ENCODE data around the gene CMPK2. TPM values are rescaled to one million over a fixed set of nuclear protein-coding genes. Genes with fewer than 3 reads are reported as not detected.
"Not testable (repeated sequence)": the region's sequence is repeated elsewhere in the genome, so short reads cannot be mapped to it uniquely, and the experiment has no call there.

CMPK2 gene
- total and polyA plus RNA-seq, 2 donors (not counting 1 experiment from before 2014, with no cell fraction given), result 0.33 to 0.52 TPM

GRCh38 chr2:6908291-6908690, 42.6 kb upstream of the CMPK2 start:
- Histone ChIP-seq H2AFZ (ENCODE audit: low read length) (no peak overlapping the region), H3K4me3 (replicated peaks in 1 of 4; ENCODE audit: control extremely low read depth in 1 of 4, insufficient read depth in 1 of 4, low read depth in 3 of 4, low read length in 4 of 4) (no peak overlapping the region), H3K79me2 (ENCODE audit: control insufficient read depth, insufficient read depth, low read length) (no peaks in the 10 kb centered on the region), H3K4me2 (ENCODE audit: extremely low read depth, insufficient read depth, low read length) (no peak overlapping the region), H3K36me3 (ENCODE audit: control insufficient read depth, insufficient read depth, low read length) (no peaks in the 10 kb centered on the region), H4K20me1 (ENCODE audit: control insufficient read depth, extremely low read depth, insufficient read depth, low read length) (no peaks in the 10 kb centered on the region), H3K27ac (ENCODE audit: insufficient read depth, low read length) (no peak overlapping the region), H3K27me3 (ENCODE audit: control insufficient read depth, insufficient read depth, low read length) (peaks cover 3% of the 10 kb centered on the region), H3K9ac (ENCODE audit: insufficient read depth, low read length) (no peak overlapping the region), H3K9me3 (ENCODE audit: control insufficient read depth, insufficient read depth, low read depth, low read length) (no peaks in the 10 kb centered on the region), H3K4me1 (ENCODE audit: control insufficient read depth, extremely low read depth, insufficient read depth, low read length) (no peaks in the 10 kb centered on the region)
- no peak for DNase-seq (ENCODE audit: low read depth in 2 of 2)
- no peak for TF ChIP-seq EZH2 (IDR thresholded peaks at IDR 0.05; ENCODE audit: low read length, missing control alignments)
- TF ChIP-seq, protein P1, sequence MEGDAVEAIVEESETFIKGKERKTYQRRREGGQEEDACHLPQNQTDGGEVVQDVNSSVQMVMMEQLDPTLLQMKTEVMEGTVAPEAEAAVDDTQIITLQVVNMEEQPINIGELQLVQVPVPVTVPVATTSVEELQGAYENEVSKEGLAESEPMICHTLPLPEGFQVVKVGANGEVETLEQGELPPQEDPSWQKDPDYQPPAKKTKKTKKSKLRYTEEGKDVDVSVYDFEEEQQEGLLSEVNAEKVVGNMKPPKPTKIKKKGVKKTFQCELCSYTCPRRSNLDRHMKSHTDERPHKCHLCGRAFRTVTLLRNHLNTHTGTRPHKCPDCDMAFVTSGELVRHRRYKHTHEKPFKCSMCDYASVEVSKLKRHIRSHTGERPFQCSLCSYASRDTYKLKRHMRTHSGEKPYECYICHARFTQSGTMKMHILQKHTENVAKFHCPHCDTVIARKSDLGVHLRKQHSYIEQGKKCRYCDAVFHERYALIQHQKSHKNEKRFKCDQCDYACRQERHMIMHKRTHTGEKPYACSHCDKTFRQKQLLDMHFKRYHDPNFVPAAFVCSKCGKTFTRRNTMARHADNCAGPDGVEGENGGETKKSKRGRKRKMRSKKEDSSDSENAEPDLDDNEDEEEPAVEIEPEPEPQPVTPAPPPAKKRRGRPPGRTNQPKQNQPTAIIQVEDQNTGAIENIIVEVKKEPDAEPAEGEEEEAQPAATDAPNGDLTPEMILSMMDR (conservative IDR thresholded peaks at IDR 0.05 in 1 of 2, IDR thresholded peaks at IDR 0.05 in 1 of 2; ENCODE audit: low read depth in 1 of 2, low read length in 2 of 2), result no peak

DNA sequence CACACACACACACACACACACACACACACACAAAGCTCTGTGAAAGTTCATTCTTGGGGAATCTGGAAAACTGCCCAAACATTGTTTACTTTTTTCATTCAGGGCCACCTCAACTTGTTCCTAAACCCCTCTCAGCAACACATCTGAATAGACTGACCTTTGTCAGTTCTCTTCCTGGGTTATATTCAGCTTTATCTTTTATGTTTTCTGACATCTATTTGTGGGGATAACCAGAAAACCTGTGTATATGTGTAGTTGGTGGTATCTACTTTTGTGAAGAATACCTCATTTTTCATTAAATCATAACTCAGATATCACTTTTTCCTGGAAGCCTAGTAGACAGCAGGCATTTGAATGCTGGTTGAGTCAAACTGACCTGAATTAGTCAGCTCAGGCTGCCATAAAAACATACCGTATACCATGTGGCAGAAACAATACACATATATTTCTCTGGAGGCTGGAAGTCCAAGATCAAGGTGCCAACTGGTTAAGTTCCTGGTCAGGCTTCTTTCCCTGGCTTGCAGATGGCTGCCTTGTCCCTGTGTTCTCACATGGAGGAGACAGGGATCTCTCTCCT, 40.5 kb upstream of the CMPK2 start:
- TF ChIP-seq, protein P1 (conservative IDR thresholded peaks at IDR 0.05 in 1 of 2, IDR thresholded peaks at IDR 0.05 in 1 of 2; ENCODE audit: low read depth in 1 of 2, low read length in 2 of 2), result no peak
- TF ChIP-seq EZH2 (IDR thresholded peaks at IDR 0.05; ENCODE audit: low read length, missing control alignments), result no peak
- H3K9ac ChIP-seq (ENCODE audit: insufficient read depth, low read length), result no peak overlapping the region
- H3K4me1 ChIP-seq (ENCODE audit: control insufficient read depth, extremely low read depth, insufficient read depth, low read length), result no peaks in the 10 kb centered on the region
- no peaks in the 10 kb centered on the region for H3K9me3 ChIP-seq (ENCODE audit: control insufficient read depth, insufficient read depth, low read depth, low read length)
- H4K20me1 ChIP-seq (ENCODE audit: control insufficient read depth, extremely low read depth, insufficient read depth, low read length), result no peaks in the 10 kb centered on the region
- H2AFZ ChIP-seq (ENCODE audit: low read length), result no peak overlapping the region
- H3K36me3 ChIP-seq (ENCODE audit: control insufficient read depth, insufficient read depth, low read length), result no peaks in the 10 kb centered on the region
- no peak overlapping the region for H3K4me2 ChIP-seq (ENCODE audit: extremely low read depth, insufficient read depth, low read length)
- no peak overlapping the region for H3K4me3 ChIP-seq (replicated peaks in 1 of 4; ENCODE audit: control extremely low read depth in 1 of 4, insufficient read depth in 1 of 4, low read depth in 3 of 4, low read length in 4 of 4)
- no peaks in the 10 kb centered on the region for H3K79me2 ChIP-seq (ENCODE audit: control insufficient read depth, insufficient read depth, low read length)
- H3K27ac ChIP-seq (ENCODE audit: insufficient read depth, low read length), result no peak overlapping the region
- DNase-seq (ENCODE audit: low read depth in 2 of 2), result no peak
- H3K27me3 ChIP-seq (ENCODE audit: control insufficient read depth, insufficient read depth, low read length), result no peaks in the 10 kb centered on the region

- Histone ChIP-seq H3K79me2 (ENCODE audit: control insufficient read depth, insufficient read depth, low read length) (no peaks in the 10 kb centered on the region), H3K9me3 (ENCODE audit: control insufficient read depth, insufficient read depth, low read depth, low read length) (no peaks in the 10 kb centered on the region), H3K36me3 (ENCODE audit: control insufficient read depth, insufficient read depth, low read length) (no peaks in the 10 kb centered on the region), H3K4me2 (ENCODE audit: extremely low read depth, insufficient read depth, low read length) (no peak overlapping the region), H3K9ac (ENCODE audit: insufficient read depth, low read length) (no peak overlapping the region), H4K20me1 (ENCODE audit: control insufficient read depth, extremely low read depth, insufficient read depth, low read length) (no peaks in the 10 kb centered on the region), H3K4me3 (replicated peaks in 1 of 4; ENCODE audit: control extremely low read depth in 1 of 4, insufficient read depth in 1 of 4, low read depth in 3 of 4, low read length in 4 of 4) (no peak overlapping the region), H2AFZ (ENCODE audit: low read length) (no peak overlapping the region), H3K27me3 (ENCODE audit: control insufficient read depth, insufficient read depth, low read length) (no peaks in the 10 kb centered on the region), H3K27ac (ENCODE audit: insufficient read depth, low read length) (no peak overlapping the region), H3K4me1 (ENCODE audit: control insufficient read depth, extremely low read depth, insufficient read depth, low read length) (no peaks in the 10 kb centered on the region)
- TF ChIP-seq, protein P1 (conservative IDR thresholded peaks at IDR 0.05 in 1 of 2, IDR thresholded peaks at IDR 0.05 in 1 of 2; ENCODE audit: low read depth in 1 of 2, low read length in 2 of 2), result no peak
- no peak for TF ChIP-seq EZH2 (IDR thresholded peaks at IDR 0.05; ENCODE audit: low read length, missing control alignments)
- no peak for DNase-seq (ENCODE audit: low read depth in 2 of 2)
Observed at GRCh38 chr2:6905668-6906067, 40.0 kb upstream of the CMPK2 start.

- H3K4me2 ChIP-seq (ENCODE audit: extremely low read depth, insufficient read depth, low read length); H2AFZ ChIP-seq (ENCODE audit: low read length); H3K27ac ChIP-seq (ENCODE audit: insufficient read depth, low read length); H3K4me3 ChIP-seq (replicated peaks in 1 of 4; ENCODE audit: control extremely low read depth in 1 of 4, insufficient read depth in 1 of 4, low read depth in 3 of 4, low read length in 4 of 4); H3K9ac ChIP-seq (ENCODE audit: insufficient read depth, low read length); DNase-seq (ENCODE audit: low read depth in 2 of 2); H3K36me3 ChIP-seq (ENCODE audit: control insufficient read depth, insufficient read depth, low read length); H4K20me1 ChIP-seq (ENCODE audit: control insufficient read depth, extremely low read depth, insufficient read depth, low read length); H3K9me3 ChIP-seq (ENCODE audit: control insufficient read depth, insufficient read depth, low read depth, low read length); H3K4me1 ChIP-seq (ENCODE audit: control insufficient read depth, extremely low read depth, insufficient read depth, low read length); H3K27me3 ChIP-seq (ENCODE audit: control insufficient read depth, insufficient read depth, low read length); H3K79me2 ChIP-seq (ENCODE audit: control insufficient read depth, insufficient read depth, low read length): not testable (repeated sequence)
Observed at GRCh38 chr2:6902581-6902980, 36.9 kb upstream of the CMPK2 start.
